VCaP (cell line): Measurements from ENCODE around the gene KCNMA1.

Experiments used
- H3K27ac ChIP-seq: fragments of 450-650 bp; 2 replicates; pipeline ENCODE4 v1.5.1; 2017
- TF ChIP-seq, protein P1 (sequence below): fragments of 450-650 bp; conservative IDR thresholded peaks from 2 replicates; pipeline ENCODE4 v1.5.1; 2017; ENCODE audit warnings: mild to moderate bottlenecking, moderate library complexity

KCNMA1 gene

GRCh38 chr10:77545585-77545984 is 92.0 kb downstream of the KCNMA1 start:
- TF ChIP-seq, protein P1, sequence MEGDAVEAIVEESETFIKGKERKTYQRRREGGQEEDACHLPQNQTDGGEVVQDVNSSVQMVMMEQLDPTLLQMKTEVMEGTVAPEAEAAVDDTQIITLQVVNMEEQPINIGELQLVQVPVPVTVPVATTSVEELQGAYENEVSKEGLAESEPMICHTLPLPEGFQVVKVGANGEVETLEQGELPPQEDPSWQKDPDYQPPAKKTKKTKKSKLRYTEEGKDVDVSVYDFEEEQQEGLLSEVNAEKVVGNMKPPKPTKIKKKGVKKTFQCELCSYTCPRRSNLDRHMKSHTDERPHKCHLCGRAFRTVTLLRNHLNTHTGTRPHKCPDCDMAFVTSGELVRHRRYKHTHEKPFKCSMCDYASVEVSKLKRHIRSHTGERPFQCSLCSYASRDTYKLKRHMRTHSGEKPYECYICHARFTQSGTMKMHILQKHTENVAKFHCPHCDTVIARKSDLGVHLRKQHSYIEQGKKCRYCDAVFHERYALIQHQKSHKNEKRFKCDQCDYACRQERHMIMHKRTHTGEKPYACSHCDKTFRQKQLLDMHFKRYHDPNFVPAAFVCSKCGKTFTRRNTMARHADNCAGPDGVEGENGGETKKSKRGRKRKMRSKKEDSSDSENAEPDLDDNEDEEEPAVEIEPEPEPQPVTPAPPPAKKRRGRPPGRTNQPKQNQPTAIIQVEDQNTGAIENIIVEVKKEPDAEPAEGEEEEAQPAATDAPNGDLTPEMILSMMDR: no peak
- no peak overlapping the region for H3K27ac ChIP-seq

- no peak overlapping the region for H3K27ac ChIP-seq
- TF ChIP-seq, protein P1: no peak
Observed at GRCh38 chr10:77544617-77545016, 93.0 kb downstream of the KCNMA1 start.

GRCh38 chr10:77542710-77543259 is 94.8 kb downstream of the KCNMA1 start:
- H3K27ac ChIP-seq: no peak overlapping the region

GRCh38 chr10:77541944-77542343 is 95.7 kb downstream of the KCNMA1 start:
- H3K27ac ChIP-seq: no peak overlapping the region
- TF ChIP-seq, protein P1: no peak

More at GRCh38 chr10:77542710-77543259, 94.8 kb downstream of the KCNMA1 start:
- TF ChIP-seq, protein P1: no peak

DNA sequence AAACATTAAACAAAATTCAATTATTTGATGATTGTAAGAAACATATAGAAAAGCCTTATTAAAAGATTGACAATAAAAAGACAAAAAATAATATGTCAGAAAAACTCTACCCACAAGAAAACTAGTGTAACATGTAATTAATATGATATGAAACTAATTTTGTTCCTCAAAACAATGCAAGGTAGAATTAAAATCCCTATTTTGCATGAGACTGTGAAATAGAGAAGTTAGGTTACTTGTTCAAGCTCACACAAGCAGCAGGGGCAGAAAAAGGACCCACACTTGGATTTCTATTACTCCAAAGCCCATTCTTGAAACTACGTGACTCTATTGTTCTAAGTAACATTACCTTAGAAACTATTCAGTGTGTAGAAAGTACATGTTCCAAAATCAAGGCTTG is 96.4 kb downstream of the KCNMA1 start:
- TF ChIP-seq, protein P1: no peak
- no peak overlapping the region for H3K27ac ChIP-seq

- TF ChIP-seq, protein P1: no peak
- no peak overlapping the region for H3K27ac ChIP-seq
Observed at GRCh38 chr10:77539147-77539935, 98.3 kb downstream of the KCNMA1 start.

- no peak overlapping the region for H3K27ac ChIP-seq
- TF ChIP-seq, protein P1: no peak
Observed at GRCh38 chr10:77537720-77538373, 99.8 kb downstream of the KCNMA1 start.
